Glomerular endothelial cell (primary cell): ENCODE data around the gene QPRT. TPM values are rescaled to one million over a fixed set of nuclear protein-coding genes. Genes with fewer than 3 reads are reported as not detected.
"Not testable (repeated sequence)": the region's sequence is repeated elsewhere in the genome, so short reads cannot be mapped to it uniquely, and the experiment has no call there.

Experiments used
- DNase-seq: peaks from one replicate; pipeline ENCODE4 v3.0.0-alpha.2; 2011; ENCODE audit warnings: low read depth, low spot score; ENCODE audit errors: extremely low read depth
- total RNA-seq: library from RNA; depleted of rRNA; stranded (reverse); fragments of >200 nt; gene quantifications from 2 replicates; pipeline ENCODE4 v1.2.3, GENCODE V29; 2015

Gene QPRT
- total RNA-seq, 1 donor from 2014 or later, result 14.9 TPM

DNA sequence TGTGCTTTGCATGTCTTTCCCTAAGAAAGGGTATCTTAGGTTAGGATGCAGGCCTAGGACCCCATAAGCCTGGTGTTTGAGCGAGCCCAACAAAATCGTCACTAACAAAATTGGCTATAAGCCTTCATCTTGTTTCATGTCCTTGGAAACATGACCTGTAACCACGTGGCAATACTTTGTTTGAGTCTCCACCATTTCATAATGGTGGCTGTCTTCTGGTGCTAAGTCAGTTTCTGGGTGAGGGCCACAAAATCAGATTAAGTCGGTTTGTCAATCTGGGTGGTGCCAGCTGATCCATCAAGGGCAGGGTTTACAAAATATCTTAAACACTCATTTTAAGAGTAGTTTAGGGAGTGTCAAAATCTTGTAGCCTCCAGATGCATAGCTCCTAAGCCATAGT is 33.8 kb downstream of the QPRT start:
- DNase-seq, result no peak

DNA sequence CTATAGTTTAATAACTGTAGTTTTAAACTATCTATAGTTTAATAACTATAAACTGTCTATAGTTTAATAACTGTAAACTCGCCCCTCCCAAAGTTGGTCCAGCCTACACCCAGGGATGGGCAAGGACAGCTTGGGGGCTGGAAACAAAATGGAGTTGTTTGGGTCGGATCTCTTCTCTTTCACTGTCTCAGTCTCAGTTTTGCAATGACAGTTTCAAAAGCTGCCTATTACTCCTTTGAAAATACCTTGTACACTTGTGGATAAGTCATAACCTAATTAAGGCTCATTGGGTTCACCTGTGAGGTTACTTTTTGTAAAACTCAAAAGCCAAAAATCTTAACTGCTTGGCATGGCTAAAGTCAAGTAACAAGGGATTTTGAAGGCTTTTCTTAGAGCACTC is 35.4 kb downstream of the QPRT start:
- DNase-seq, result no peak

DNA sequence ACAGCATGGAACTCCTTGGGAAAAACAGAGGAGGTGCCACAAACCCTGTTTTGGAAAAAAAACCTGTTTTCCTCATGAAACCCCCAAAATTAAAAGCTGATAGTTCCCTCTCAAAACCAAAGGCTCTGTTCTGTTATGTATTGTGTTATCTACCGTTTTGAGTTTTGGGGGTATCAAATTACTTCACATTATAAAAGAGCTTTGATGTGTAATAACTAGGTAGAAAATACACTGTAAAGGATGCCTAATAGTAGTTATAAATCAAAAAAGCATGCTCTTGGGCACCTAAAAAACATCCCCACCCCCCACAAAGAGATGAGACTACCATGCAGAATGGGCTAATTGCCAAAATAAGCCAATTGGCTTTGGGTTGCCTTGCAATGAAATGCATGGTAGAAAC is 36.0 kb downstream of the QPRT start:
- no peak for DNase-seq

DNA sequence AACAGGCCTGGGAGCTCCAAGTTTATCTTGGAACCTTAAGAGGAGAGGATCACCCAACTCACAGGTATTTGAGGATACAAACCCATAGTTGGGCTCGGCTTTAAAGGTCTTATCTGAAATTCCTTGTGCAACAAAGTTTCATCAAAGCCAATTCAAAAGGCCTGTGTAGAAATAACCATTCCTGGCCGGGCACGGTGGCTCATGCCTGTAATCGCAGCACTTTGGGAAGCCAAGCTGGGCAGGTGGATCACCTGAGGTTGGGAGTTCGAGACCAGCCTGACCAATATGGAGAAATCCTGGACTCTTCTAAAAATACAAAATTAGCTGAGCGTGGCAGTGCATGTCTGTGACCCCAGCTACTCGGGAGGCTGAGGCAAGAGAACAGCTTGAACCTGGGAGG is 38.1 kb downstream of the QPRT start:
- no peak for DNase-seq

DNA sequence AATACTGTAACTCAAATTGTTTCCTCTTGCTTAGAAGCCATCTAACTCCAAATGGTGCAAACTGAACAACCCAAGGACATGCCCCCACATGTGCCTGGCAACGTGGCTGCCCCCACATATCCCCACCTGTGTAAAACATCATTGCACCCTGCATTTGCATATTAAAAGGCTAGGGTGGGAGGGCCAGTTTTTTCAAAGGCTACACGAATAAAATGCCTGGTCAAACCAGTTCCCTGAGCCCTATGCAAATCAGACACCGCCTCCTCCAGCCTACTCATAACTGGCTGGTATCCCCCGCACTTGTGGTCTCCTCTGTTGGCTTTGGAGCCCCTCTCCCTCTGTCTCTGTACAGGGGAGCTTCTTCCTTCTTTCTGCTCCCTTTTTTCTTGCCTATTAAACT is 40.1 kb downstream of the QPRT start:
- DNase-seq, result no peak

DNA sequence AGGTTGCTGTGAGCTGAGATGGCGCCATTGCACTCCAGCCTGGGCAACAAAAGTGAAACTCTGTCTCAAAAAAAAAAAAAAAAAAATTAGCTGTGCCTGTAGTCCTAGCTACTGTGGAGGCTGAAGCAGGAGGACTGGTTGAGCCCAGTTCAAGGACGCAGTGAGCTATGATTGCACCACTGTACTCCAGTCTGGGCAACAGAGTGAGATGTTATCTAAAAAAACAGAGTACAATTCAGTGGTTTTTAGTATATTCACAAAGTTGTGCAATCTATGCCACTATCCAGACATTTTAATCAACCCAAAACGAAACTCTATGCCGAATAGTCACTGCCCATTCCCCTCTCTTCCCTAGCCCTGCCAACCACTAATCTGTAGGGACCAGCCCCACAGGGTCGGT is 41.7 kb downstream of the QPRT start:
- no peak for DNase-seq

DNA sequence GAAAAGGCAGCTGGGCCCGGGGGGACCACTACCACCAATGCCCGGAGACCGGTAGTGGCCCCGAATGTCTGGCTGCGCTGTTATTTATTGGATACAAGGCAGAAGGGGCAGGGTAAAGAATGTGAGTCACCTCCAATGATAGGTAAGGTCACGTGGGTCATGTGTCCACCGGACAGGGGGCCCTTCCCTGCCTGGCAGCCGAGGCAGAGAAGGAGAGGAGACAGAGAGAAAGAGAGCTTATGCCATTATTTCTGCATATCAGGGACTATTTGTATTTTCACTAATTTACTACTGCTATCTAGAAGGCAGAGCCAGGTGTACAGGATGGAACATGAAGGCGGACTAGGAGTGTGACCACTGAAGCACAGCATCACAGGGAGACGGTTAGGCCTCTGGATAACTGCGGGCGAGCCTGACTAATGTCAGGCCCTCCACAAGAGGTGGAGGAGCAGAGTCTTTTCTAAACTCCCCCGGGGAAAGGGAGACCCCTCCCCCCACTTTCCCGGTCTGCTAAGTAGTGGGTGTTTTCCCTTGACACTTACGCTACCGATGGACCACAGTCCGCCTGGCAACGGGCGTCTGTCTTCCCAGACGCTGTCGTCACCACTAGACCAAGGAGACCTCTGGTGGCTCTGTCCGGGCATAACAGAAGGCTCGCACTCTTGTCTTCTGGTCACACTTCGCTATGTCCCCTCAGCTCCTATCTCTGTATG is 42.3 kb downstream of the QPRT start:
- not testable (repeated sequence) for DNase-seq

DNA sequence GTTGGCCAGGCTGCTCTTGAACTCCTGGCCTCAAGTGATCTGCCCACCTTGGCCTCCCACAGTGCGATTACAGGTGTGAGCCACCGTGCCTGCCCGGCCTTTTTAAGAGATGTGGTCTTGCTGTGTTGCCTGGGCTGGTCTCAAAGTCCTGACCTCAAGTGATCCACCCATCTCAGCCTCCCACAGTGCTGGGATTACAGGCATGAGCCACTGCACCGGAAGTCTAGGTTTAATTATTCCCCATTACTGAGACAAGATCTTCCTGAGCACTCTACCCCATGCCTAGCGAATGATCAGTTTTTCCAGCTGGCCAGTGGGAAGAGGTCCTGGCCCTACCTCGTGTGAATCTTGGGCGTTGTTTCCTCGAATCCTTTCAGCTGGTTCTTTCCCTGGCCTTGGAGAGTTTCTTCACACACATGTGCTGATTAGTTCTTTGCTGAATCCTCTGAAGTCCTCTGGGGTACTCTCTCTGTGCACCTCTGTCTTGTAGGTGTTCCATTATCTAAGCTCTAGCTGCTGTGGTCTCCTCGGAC is 47.9 kb downstream of the QPRT start:
- DNase-seq, result no peak

DNA sequence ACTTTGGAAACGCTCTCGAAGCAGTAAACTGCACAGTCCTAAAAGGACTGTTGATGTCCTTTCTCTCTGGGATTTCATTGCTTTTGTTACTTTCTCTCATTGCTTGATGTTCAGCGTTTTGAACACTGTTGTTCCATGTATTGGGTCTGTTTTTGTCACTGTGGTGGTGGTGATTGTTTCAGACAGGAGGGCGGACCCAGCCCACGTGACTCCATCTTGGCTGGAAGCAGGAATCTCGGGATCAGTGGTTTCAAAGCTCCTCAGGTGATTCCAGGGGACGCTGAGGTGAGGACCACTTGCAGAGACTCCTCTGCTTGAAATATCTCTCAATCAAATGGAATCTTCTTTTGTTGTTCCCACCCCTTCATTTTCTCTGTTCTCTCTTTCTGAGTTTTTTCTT is 48.5 kb downstream of the QPRT start:
- DNase-seq, result no peak

DNA sequence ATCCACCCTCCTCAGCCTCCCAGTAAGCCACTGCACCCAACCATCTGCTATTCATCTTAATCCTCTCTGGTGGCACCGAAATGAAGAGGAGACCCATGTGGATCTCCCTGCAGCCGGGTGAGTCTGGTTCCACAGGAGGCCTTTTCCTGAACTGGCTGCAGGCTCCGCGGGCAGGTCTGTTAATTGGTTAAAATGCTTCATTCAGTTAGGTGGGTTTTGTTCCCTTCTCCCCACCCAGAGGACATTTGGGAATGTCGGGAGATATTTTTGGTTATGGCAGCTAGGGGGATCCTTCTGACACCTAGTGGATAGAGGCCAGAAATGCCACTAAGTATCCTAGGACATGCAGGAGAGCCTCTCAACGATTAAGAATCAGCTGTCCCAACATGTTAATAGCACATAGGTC is 50.1 kb downstream of the QPRT start:
- no peak for DNase-seq

DNA sequence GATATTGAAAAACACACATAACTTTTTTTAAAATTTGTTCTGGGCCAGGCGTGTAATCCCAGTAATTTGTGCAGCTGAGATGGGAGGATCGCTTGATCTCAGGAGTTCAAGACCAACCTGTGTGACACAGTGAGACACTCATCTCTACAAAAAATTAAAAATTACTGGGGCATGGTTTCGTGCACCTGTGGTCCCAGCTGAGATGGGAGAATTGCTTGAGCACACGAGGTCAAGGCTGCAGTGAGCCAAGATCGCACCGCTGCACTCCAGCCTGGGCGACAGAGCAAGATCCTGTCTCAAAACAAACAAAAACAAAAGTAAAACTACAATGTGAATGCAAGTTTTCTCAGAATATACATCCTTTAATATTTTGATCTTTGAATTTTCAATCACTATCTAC is 51.7 kb downstream of the QPRT start:
- no peak for DNase-seq

DNA sequence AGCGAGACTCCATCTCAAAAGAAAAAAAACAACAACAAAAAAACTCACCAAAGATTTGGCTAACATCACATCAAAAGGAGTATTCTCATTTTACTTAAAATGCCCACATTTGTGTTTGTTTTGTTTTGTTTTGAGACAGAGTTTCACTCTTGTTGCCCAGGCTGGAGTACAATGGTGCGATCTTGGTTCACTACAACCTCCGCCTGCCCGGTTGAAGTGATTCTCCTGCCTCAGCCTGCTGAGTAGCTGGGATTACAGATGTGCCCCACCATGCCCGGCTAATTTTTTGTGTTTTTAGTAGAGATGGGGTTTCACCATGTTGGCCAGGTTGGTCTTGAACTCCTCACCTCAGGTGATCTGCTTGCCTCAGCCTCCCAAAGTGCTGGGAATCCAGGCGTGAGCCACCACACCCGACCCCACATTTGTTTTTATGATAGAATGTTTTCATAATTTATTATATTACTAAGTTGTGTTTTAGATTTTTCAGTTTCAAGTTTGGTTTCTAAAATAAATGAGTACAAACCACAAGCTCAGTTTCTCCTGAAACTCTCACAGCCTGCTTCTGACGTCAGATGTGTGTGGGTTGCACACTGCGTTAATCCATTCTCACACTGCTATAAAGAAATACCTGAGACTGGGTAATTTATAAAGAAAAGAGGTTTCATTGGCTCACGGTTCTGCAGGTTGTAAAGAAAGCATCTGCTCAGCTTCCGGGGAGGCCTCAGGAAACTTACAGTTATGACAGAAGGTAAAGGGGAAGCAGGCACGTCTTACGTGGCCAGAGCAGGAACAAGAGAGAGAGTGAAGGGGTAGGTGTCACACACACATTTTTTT is 53.0 kb downstream of the QPRT start:
- not testable (repeated sequence) for DNase-seq

DNA sequence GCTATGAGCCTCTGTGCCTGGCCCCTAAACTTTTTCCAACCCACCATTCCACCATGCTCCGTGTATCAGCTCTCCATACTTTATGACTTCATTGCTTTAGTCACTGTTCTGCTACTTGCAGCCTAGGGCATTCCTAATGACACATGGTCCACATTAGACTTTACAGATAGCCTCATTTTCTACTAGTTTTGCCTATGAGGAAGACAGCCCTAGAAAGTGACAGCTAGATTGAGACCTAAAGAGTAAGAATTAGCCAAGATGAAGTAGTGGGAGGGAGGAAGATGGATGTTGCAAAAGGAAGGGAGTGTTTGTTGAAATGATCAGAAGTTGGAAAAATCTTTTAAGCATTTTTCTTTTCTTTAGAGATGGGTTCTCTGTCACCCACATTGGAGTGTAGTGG is 55.8 kb downstream of the QPRT start:
- no peak for DNase-seq

DNA sequence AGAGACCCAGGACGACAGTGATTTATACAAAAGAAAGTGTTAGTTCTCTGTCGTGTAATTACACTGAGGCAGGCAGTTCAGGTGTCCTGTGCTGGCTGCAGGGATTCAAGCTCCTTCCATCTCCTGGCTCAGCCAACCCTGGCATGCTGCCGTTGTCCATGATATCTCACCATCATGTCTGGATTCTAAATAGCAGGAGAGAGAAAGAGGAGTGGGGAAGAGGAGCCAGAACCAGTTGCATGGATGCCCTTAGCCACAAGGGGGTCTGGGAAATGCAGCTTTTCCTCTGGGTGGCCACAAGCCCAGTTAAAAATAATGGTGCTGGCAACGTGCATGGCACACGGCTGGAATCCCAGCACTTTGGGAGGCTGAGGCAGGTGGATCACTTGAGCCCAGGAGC is 57.1 kb downstream of the QPRT start:
- DNase-seq, result no peak

DNA sequence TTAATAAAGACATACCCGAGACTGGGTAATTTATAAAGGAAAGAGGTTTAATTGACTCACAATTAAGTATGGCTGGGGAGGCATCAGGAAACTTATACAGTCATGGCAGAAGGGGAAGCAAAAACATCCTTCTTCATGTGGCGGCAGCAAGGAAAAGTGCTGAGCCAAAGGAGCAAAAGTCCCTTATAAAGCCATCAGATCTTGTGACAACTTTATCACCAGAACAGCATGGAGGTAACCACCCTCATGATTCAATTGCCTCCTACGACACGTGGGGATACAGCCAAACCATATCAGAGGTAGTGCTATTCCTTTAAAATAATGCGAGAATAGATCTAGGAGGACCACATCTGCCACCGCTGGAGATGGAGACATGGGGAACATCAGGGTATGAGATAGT is 57.8 kb downstream of the QPRT start:
- no peak for DNase-seq

DNA sequence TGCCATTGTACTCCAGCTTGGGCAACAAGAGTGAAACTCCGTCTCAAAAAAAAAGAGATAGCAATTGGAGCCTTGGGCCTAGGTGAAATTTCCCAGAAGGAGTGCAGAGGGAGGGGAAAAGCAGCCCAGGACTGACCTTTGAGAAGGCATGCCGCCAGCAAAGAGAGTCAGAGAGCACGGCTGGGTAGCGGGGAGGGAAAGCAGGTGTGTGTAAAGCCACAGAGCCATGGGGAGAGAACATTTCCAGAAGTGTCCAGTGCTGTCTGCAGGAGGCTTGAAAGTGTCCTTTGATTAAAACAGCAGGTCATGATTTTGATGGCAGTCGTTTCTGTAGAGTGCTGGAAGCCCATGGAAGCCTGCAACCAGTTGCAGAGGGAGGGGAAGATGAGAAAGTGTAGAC is 58.7 kb downstream of the QPRT start:
- DNase-seq, result no peak

DNA sequence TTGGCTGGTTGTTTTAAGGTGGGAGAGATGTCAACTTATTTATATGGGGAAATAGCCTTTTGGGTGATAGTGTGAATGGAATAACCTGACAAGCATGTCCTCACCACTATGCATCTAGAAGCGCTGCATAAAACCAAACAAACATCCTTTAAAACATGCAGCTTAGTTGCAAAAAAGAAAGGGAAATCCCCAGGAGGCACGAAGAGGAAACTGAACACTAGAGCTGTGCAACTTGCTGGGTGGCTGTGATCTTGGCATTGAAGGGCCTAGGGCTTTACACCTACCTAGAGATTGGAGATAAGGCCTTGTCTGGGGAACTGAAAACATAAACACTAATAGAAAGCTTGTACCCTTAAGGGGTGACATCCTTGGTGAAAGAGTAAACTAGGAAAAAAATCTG is 59.5 kb downstream of the QPRT start:
- DNase-seq, result no peak

DNA sequence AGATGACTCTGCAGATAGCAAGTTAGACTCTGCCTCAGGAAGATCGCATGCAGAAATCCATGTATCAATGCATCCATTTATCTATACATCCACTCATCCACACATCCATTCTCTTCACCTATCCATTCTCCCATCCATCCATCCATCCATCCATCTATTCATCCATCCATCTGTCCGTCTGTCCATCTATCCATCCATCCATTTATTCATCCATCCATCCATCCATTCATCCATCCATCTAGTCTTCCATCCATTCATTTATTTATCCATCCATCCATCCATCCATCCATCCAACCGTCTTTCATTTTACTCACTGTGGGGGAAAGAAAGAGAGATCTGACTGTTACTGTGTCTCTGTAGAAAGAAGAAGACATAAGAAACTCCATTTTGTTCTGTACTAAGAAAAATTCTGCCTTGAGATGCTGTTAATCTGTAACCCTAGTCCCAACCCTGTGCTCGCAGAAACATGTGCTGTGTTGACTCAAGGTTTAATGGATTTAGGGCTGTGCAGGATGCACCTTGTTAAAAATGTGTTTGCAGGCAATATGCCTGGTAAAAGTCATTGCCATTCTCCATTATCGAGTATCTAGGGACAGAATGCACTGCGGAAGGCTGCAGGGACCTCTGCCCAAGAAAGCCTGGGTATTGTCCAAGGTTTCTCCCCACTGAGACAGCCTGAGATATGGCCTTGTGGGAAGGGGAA is 61.1 kb downstream of the QPRT start:
- DNase-seq, result not testable (repeated sequence)

DNA sequence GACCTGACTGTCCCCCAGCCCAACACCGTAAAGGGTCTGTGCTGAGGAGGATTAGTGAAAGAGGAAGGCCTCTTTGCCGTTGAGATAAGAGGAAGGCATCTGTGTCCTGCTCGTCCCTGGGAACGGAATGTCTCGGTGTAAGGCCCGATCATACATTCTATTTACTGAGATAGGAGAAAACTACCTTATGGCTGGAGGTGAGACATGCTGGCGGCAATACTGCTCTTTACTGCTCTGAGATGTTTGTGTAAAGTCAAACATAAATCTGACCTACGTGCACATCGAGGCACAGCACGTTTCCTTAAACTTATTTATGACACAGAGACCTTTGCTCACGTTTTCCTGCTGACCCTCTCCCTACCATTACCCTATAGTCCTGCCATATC is 61.6 kb downstream of the QPRT start:
- not testable (repeated sequence) for DNase-seq

DNA sequence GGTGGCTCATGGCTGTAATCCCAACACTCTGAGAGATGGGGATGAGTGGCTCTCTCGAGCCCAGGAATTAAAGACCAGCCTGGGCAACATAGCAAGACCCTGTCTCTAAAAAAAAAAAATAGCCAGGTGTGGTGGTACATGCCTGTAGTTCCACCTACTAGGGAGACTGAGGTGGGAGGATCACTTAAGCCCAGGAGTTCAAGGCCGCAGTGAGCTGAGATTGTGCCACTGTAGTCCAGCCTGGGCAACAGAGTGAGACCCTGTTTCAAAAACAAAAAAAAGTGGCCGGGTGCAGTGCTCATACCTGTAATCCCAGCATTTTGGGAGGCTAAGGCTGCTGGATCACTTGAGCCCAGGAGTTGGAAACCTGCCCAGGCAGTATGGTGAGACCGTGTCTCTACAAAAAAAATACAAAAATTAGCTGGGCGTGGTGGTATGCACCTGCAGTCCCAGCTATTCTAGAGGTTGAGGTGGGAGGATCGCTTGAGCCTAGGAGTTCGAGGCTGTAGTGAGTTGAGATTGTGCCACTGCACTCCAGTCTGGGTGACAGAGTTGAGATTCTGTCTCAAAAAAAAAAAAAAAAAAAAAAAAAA is 63.8 kb downstream of the QPRT start:
- DNase-seq, result no peak

DNA sequence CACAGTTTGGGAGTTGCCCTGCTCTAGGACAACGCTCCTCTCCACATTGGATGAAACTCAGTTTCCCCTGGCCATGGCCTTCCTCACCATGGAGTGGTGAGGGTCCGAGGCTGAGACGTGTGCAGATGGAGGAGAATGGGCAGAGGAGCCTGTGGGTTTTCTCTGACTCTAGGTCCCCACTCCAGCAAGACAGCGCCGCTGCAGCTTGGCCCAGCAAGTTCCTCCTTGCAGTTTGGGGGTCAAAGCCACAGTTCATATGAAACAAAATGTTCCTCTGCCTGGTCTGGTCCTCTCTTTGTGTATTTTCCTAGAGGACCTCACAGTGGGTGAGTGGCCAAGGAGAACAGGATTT is 64.5 kb downstream of the QPRT start:
- no peak for DNase-seq
